IMR-90 (cell line): ENCODE measurements around the gene PKM. TPM values are rescaled to one million over a fixed set of nuclear protein-coding genes. Genes with fewer than 3 reads are reported as not detected.

Experiments used
- ATAC-seq: fragments of 200-7000 bp; cut with Tn5 transposase; 2 replicates; pipeline ENCODE4 v1.9.1; 2020; ENCODE audit warnings: low read depth, mild to moderate bottlenecking, moderate library complexity
- BruUV-seq: library from RNA; stranded (reverse); fragments of 400-500 nt; replicated peaks from 2 replicates; lab custom pipeline; 2021; lab: Mats Ljungman, UMichigan
- CTCF ChIA-PET: fragments of 300-600 bp; formaldehyde crosslinking; extraction: SDS; loops from one replicate; lab custom pipeline; 2021; ENCODE audit warnings: antibody characterized with exemption; lab: Yijun Ruan, JAX
- POLR2A ChIA-PET: fragments of 300-600 bp; sonication (Branson Sonifier 250); formaldehyde crosslinking; loops from one replicate; lab custom pipeline; 2022; ENCODE audit warnings: antibody characterized with exemption; ENCODE audit not compliant: unreplicated experiment; lab: Charles Lee
- DNase-seq: peaks from one replicate; pipeline ENCODE4 v3.0.0; 2013
- H2AFZ ChIP-seq: replicated peaks from 2 replicates; pipeline ENCODE3; 2013; ENCODE audit warnings: low read length, mild to moderate bottlenecking; ENCODE audit not compliant: poor library complexity
- H2AK5ac ChIP-seq: 2 replicates; pipeline ENCODE4 v1.6.1; 2013; ENCODE audit warnings: low read depth, low read length, inconsistent platforms
- H2AK9ac ChIP-seq: replicated peaks from 2 replicates; pipeline ENCODE3; 2013; ENCODE audit warnings: mild to moderate bottlenecking, low read depth, low read length, moderate library complexity; ENCODE audit not compliant: poor library complexity
- H2BK120ac ChIP-seq: 2 replicates; pipeline ENCODE4 v1.6.1; 2013; ENCODE audit warnings: low read depth, low read length, inconsistent platforms
- H2BK15ac ChIP-seq: 3 replicates; pipeline ENCODE4 v1.6.1; 2013; ENCODE audit warnings: low read depth, low read length, inconsistent platforms
- H2BK20ac ChIP-seq: 2 replicates; pipeline ENCODE4 v1.6.1; 2013; ENCODE audit warnings: low read depth, mild to moderate bottlenecking, inconsistent platforms, low read length, moderate library complexity
- H2BK5ac ChIP-seq: 2 replicates; pipeline ENCODE4 v1.6.1; 2013; ENCODE audit warnings: mild to moderate bottlenecking, low read depth, low read length, inconsistent platforms; ENCODE audit not compliant: poor library complexity, severe bottlenecking
- H3K14ac ChIP-seq: replicated peaks from 2 replicates; pipeline ENCODE4 v1.6.1; 2013; ENCODE audit warnings: low read depth, low read length, inconsistent platforms
- H3K18ac ChIP-seq: 2 replicates; pipeline ENCODE4 v1.6.1; 2013; ENCODE audit warnings: low read depth, low read length, control low read depth
- H3K23ac ChIP-seq: 2 replicates; pipeline ENCODE4 v1.6.1; 2013; ENCODE audit warnings: low read depth, low read length, inconsistent platforms
- H3K27ac ChIP-seq: 2 replicates; pipeline ENCODE4 v1.5.1; 2013; ENCODE audit warnings: mild to moderate bottlenecking, control low read depth, low read length; ENCODE audit not compliant: insufficient read depth
- H3K27me3 ChIP-seq: 2 replicates; pipeline ENCODE4 v1.6.1; 2013; ENCODE audit warnings: low read length; ENCODE audit not compliant: control insufficient read depth, insufficient read depth
- H3K36me3 ChIP-seq: 2 replicates; pipeline ENCODE4 v1.6.1; 2013; ENCODE audit warnings: low read length, mixed read lengths; ENCODE audit not compliant: control insufficient read depth, insufficient read depth
- H3K4ac ChIP-seq: 2 replicates; pipeline ENCODE4 v1.6.1; 2013; ENCODE audit warnings: low read depth, low read length, inconsistent platforms
- H3K4me1 ChIP-seq: 2 replicates; pipeline ENCODE4 v1.6.1; 2013; ENCODE audit warnings: low read length, mixed read lengths; ENCODE audit not compliant: control insufficient read depth, insufficient read depth
- H3K4me2 ChIP-seq: 2 replicates; pipeline ENCODE4 v1.6.1; 2013; ENCODE audit warnings: low read depth, mild to moderate bottlenecking, control low read depth, low read length, moderate library complexity
- H3K4me3 ChIP-seq: 2 replicates; pipeline ENCODE4 v1.5.1; 2013; ENCODE audit warnings: low read depth, mild to moderate bottlenecking, control low read depth, low read length, moderate library complexity; ENCODE audit not compliant: insufficient read depth
- H3K56ac ChIP-seq: 2 replicates; pipeline ENCODE4 v1.6.1; 2013; ENCODE audit warnings: low read length, inconsistent platforms; ENCODE audit not compliant: insufficient read depth; ENCODE audit errors: extremely low read depth
- H3K79me1 ChIP-seq, 2 experiments: 2 replicates each; pipeline ENCODE4 v1.6.1; 2013; ENCODE audit warnings: low read length in 2 of 2, inconsistent platforms in 1 of 2, low read depth in 1 of 2
- H3K9ac ChIP-seq: 2 replicates; pipeline ENCODE4 v1.6.1; 2013; ENCODE audit warnings: low read depth, low read length, control low read depth
- H3K9me1 ChIP-seq: 2 replicates; pipeline ENCODE4 v1.6.1; 2013; ENCODE audit warnings: low read length, inconsistent platforms; ENCODE audit not compliant: insufficient read depth
- H3K9me3 ChIP-seq: 2 replicates; pipeline ENCODE4 v1.6.1; 2013; ENCODE audit warnings: low read length; ENCODE audit not compliant: control insufficient read depth, insufficient read depth
- H4K20me1 ChIP-seq: 2 replicates; pipeline ENCODE4 v1.6.1; 2013; ENCODE audit warnings: low read length, inconsistent platforms; ENCODE audit not compliant: insufficient read depth
- H4K5ac ChIP-seq: 2 replicates; pipeline ENCODE4 v1.6.1; 2013; ENCODE audit warnings: mild to moderate bottlenecking, low read depth, low read length, control low read depth
- H4K8ac ChIP-seq, 2 experiments: 2 replicates each; pipeline ENCODE4 v1.6.1; 2013; ENCODE audit warnings: low read depth in 2 of 2, low read length in 2 of 2, control low read depth in 1 of 2, inconsistent platforms in 1 of 2
- H4K91ac ChIP-seq: 2 replicates; pipeline ENCODE4 v1.6.1; 2013; ENCODE audit warnings: low read depth, low read length, inconsistent platforms; ENCODE audit not compliant: insufficient read depth
- BHLHE40 ChIP-seq: fragments of 150-350 bp; IDR thresholded peaks from 2 replicates; pipeline ENCODE4 v1.6.1; 2016; ENCODE audit warnings: mild to moderate bottlenecking, low read depth, low read length
- CEBPB ChIP-seq: IDR thresholded peaks from 2 replicates; pipeline ENCODE4 v1.6.1; 2012; ENCODE audit warnings: low read depth, low read length, improper control_type of control experiment
- CHD1 ChIP-seq: IDR thresholded peaks from 2 replicates; pipeline ENCODE4 v1.6.1; 2012; ENCODE audit warnings: low read depth, low read length, improper control_type of control experiment
- ELK1 ChIP-seq: fragments of 150-350 bp; IDR thresholded peaks from 2 replicates; pipeline ENCODE4 v1.6.1; 2016; ENCODE audit warnings: low read depth, mild to moderate bottlenecking, low read length, moderate library complexity, borderline replicate concordance
- MAFK ChIP-seq: IDR thresholded peaks from 2 replicates; pipeline ENCODE4 v1.6.1; 2012; ENCODE audit warnings: low read depth, low read length, improper control_type of control experiment
- MAZ ChIP-seq: IDR thresholded peaks from 2 replicates; pipeline ENCODE4 v1.6.1; 2012; ENCODE audit warnings: low read depth, mild to moderate bottlenecking, low read length, improper control_type of control experiment, moderate library complexity, borderline replicate concordance
- MXI1 ChIP-seq: IDR thresholded peaks from 2 replicates; pipeline ENCODE4 v1.6.1; 2012; ENCODE audit warnings: low read depth, mild to moderate bottlenecking, low read length, moderate library complexity, borderline replicate concordance
- POLR2A ChIP-seq: IDR thresholded peaks from 2 replicates; pipeline ENCODE4 v1.6.1; 2012; ENCODE audit warnings: mild to moderate bottlenecking, low read depth, low read length
- RAD21 ChIP-seq: IDR thresholded peaks from 2 replicates; pipeline ENCODE4 v1.6.1; 2012; ENCODE audit warnings: low read length, improper control_type of control experiment
- RCOR1 ChIP-seq: IDR thresholded peaks from 2 replicates; pipeline ENCODE4 v1.6.1; 2012; ENCODE audit warnings: mild to moderate bottlenecking, low read length, improper control_type of control experiment; ENCODE audit not compliant: insufficient replicate concordance
- RFX5 ChIP-seq: IDR thresholded peaks from 2 replicates; pipeline ENCODE4 v1.8.0; 2012; ENCODE audit warnings: low read depth, mild to moderate bottlenecking, low read length, moderate library complexity
- USF2 ChIP-seq: fragments of 150-350 bp; IDR thresholded peaks from 2 replicates; pipeline ENCODE4 v1.6.1; 2017; ENCODE audit warnings: mild to moderate bottlenecking, antibody characterized with exemption, low read length, low read depth
- WGBS, 2 experiments: methylation state at CpG; one replicate each; pipeline versions ENCODE4 v1.1.5 to v1.1.7; 2013; ENCODE audit warnings: missing lambda C conversion rate in 2 of 2; ENCODE audit not compliant: insufficient read length in 1 of 2; ENCODE audit errors: extremely low coverage in 2 of 2; 5-methylcytosine and 5-hydroxymethylcytosine counted together
- dilution Hi-C: fragments of 300-500 bp; cut with HindIII; formaldehyde crosslinking; loops from one replicate; pipeline ENCODE4 v1.14.3; 2018; ENCODE audit warnings: low sequenced_read_pairs; ENCODE audit not compliant: unreplicated experiment
- in situ Hi-C: fragments of 300-500 bp; cut with MboI; formaldehyde crosslinking; loops from 3 replicates; pipeline ENCODE4 v1.14.3; 2019; ENCODE audit warnings: low sequenced_read_pairs, inconsistent platforms, mixed read lengths
- intact Hi-C: fragments of 100-400 bp; cut with micrococcal nuclease; formaldehyde crosslinking; loops from 2 replicates; pipeline ENCODE4 v1.10.0; 2022
- polyA plus RNA-seq, 3 experiments: library from polyadenylated mRNA; depleted of rRNA; stranded (reverse); fragments of >200 nt; gene quantifications; 2 replicates each; pipeline ENCODE4 v1.2.3, GENCODE V29; 2012; ENCODE audit warnings: low replicate concordance in 1 of 3
- total RNA-seq: library from RNA; depleted of rRNA; stranded (reverse); fragments of >200 nt; gene quantifications from 2 replicates; pipeline ENCODE4 v1.2.3, GENCODE V29; 2012

PKM gene
- total and polyA plus RNA-seq, 2 of the 4 experiments (the other 2 are of a cell fraction) = 2,219 to 3,859 TPM

- TF ChIP-seq RFX5 (no peak), BHLHE40 (peak; percentile 35; the same call in 1 of the 2 replicates), CHD1 (no peak)
These were observed 6.3 kb upstream of the PKM start (continued) for GRCh38 chr15:72237029-72237852.

GRCh38 chr15:72236381-72237003 is 5.5 kb upstream of the PKM start:
- Histone ChIP-seq H4K5ac (peak overlapping the region; percentile 94), H3K4me2 (peak overlapping the region; percentile 87), H3K4me1 (peaks cover 15% of the 10 kb centered on the region), H3K56ac (peak overlapping the region; percentile 99), H2AK5ac (peak overlapping the region; percentile 100), H4K20me1 (no peaks in the 10 kb centered on the region), H3K18ac (peak overlapping the region; percentile 95), H3K4me3 (peak overlapping the region; percentile 39; the same call in 1 of the 2 replicates), H2BK5ac (peak overlapping the region; percentile 98), H3K9me3 (no peaks in the 10 kb centered on the region), H3K27ac (peak overlapping the region; percentile 94), H3K9ac (peak overlapping the region; percentile 83), H3K9me1 (peaks cover 20% of the 10 kb centered on the region), H2AK9ac (peak overlapping the region; percentile 98), H2AFZ (no peak overlapping the region), H3K79me1 (peaks cover 15 to 36% of the 10 kb centered on the region in 2 experiments; a peak in 3 of 4 replicates), H3K27me3 (no peaks in the 10 kb centered on the region), H2BK120ac (peak overlapping the region; percentile 99), H4K8ac (peak overlapping the region; percentile 91 to 99), H4K91ac (peak overlapping the region; percentile 99), H3K36me3 (peaks cover 7% of the 10 kb centered on the region), H3K23ac (peak overlapping the region; percentile 100), H3K14ac (peak overlapping the region; percentile 100), H3K4ac (peak overlapping the region; percentile 100), H2BK15ac (peak overlapping the region; percentile 97), H2BK20ac (peak overlapping the region; percentile 99)
- no peak for ATAC-seq
- dilution Hi-C loops = no loop called here
- intact Hi-C loops = no loop called here
- DNase-seq = no peak
- ChIA-PET POLR2A (interaction anchor here (1.1 to 1.2 kb wide), 2 partner anchors 9 to 41 kb away, joined by 3 to 12 read pairs; no protein-coding TSS in a partner anchor), CTCF (no interaction called here)
- no TSS peak for BruUV-seq
- in situ Hi-C loops = no loop called here
- no CpG with 5 or more reads among the region's 2 CpGs for WGBS, 2 experiments
- TF ChIP-seq MAFK = no peak
- no peak for TF ChIP-seq MXI1
- TF ChIP-seq RFX5 = no peak
- no peak for TF ChIP-seq USF2
- no peak for TF ChIP-seq CEBPB
- no peak for TF ChIP-seq BHLHE40
- TF ChIP-seq POLR2A = no peak; the same call in 1 of the 2 replicates
- TF ChIP-seq ELK1 = no peak
- TF ChIP-seq RCOR1 = no peak
- no peak for TF ChIP-seq RAD21
- no peak for TF ChIP-seq MAZ
